ENCODE data around the gene DDIT4. TPM values are rescaled to one million over a fixed set of nuclear protein-coding genes. Genes with fewer than 3 reads are reported as not detected.
A peak's percentile ranks its signal among the peaks of the same experiment; 100 is the strongest.

DDIT4 gene
- total RNA-seq, 1 donor from 2014 or later, result 257 TPM

GRCh38 chr10:72239409-72239808, 34.3 kb upstream of the DDIT4 start:
- H3K9ac ChIP-seq, result no peak overlapping the region
- H3K27ac ChIP-seq, result no peak overlapping the region
- H3K4me3 ChIP-seq, result no peak overlapping the region
- DNase-seq (ENCODE audit: low spot score), result no peak
- H3F3A ChIP-seq (ENCODE audit: low read depth), result peaks cover 8% of the 10 kb centered on the region
- H3K4me1 Mint-ChIP-seq, result peaks cover 22% of the 10 kb centered on the region
- no peak for TF ChIP-seq EZH2phosphoT487 (IDR thresholded peaks at IDR 0.05)
- no peak for TF ChIP-seq CTCF (IDR thresholded peaks at IDR 0.05)
- TF ChIP-seq EZH2 (IDR thresholded peaks at IDR 0.05), result no peak
- no peaks in the 10 kb centered on the region for H3K79me2 ChIP-seq (ENCODE audit: low read depth)
- no peaks in the 10 kb centered on the region for H3K4me1 ChIP-seq
- no peaks in the 10 kb centered on the region for H3K36me3 ChIP-seq
- no peaks in the 10 kb centered on the region for H3K27me3 Mint-ChIP-seq (ENCODE audit: insufficient read depth, low read depth)
- no peak overlapping the region for H3K4me2 ChIP-seq
- H3K4me3 Mint-ChIP-seq, result no peak overlapping the region
- no peak overlapping the region for H2AFZ ChIP-seq (replicated peaks)
- H3K27ac Mint-ChIP-seq, result peak overlapping the region; percentile 30
- H3K9me3 ChIP-seq (ENCODE audit: low read depth), result no peaks in the 10 kb centered on the region
- no peaks in the 10 kb centered on the region for H3K27me3 ChIP-seq
- no peaks in the 10 kb centered on the region for H3K9me3 Mint-ChIP-seq
- no peaks in the 10 kb centered on the region for H4K20me1 ChIP-seq (ENCODE audit: low read depth)
- H3K36me3 Mint-ChIP-seq, result peaks cover 19% of the 10 kb centered on the region

- DNase-seq (ENCODE audit: low spot score), result no peak
- no peak overlapping the region for H3K27ac Mint-ChIP-seq
- H3K9ac ChIP-seq, result no peak overlapping the region
- no peaks in the 10 kb centered on the region for H3K9me3 Mint-ChIP-seq
- H3K4me3 ChIP-seq, result no peak overlapping the region
- H3K4me1 Mint-ChIP-seq, result peaks cover 29% of the 10 kb centered on the region
- H3K27me3 Mint-ChIP-seq (ENCODE audit: insufficient read depth, low read depth), result no peaks in the 10 kb centered on the region
- H3K9me3 ChIP-seq (ENCODE audit: low read depth), result no peaks in the 10 kb centered on the region
- peaks cover 15% of the 10 kb centered on the region for H3K36me3 Mint-ChIP-seq
- no peaks in the 10 kb centered on the region for H3K27me3 ChIP-seq
- H3K4me2 ChIP-seq, result no peak overlapping the region
- no peaks in the 10 kb centered on the region for H3K79me2 ChIP-seq (ENCODE audit: low read depth)
- no peak overlapping the region for H2AFZ ChIP-seq (replicated peaks)
- no peak overlapping the region for H3K4me3 Mint-ChIP-seq
- H3K27ac ChIP-seq, result no peak overlapping the region
- TF ChIP-seq EZH2phosphoT487 (IDR thresholded peaks at IDR 0.05) (no peak), CTCF (IDR thresholded peaks at IDR 0.05) (no peak), EZH2 (IDR thresholded peaks at IDR 0.05) (no peak)
- H4K20me1 ChIP-seq (ENCODE audit: low read depth), result no peaks in the 10 kb centered on the region
- no peaks in the 10 kb centered on the region for H3K4me1 ChIP-seq
- peaks cover 8% of the 10 kb centered on the region for H3F3A ChIP-seq (ENCODE audit: low read depth)
- no peaks in the 10 kb centered on the region for H3K36me3 ChIP-seq
These were observed 33.4 kb upstream of the DDIT4 start for GRCh38 chr10:72240371-72240770.

GRCh38 chr10:72241691-72242252, 32.0 kb upstream of the DDIT4 start:
- H3K9me3 Mint-ChIP-seq, result no peaks in the 10 kb centered on the region
- H3K4me2 ChIP-seq, result no peak overlapping the region
- peaks cover 4% of the 10 kb centered on the region for H3K27me3 Mint-ChIP-seq (ENCODE audit: insufficient read depth, low read depth)
- H3K4me3 Mint-ChIP-seq, result no peak overlapping the region
- no peaks in the 10 kb centered on the region for H3K36me3 ChIP-seq
- no peaks in the 10 kb centered on the region for H3K27me3 ChIP-seq
- H3K4me1 Mint-ChIP-seq, result peaks cover 33% of the 10 kb centered on the region
- no peak overlapping the region for H3K4me3 ChIP-seq
- H3K27ac Mint-ChIP-seq, result peak overlapping the region; percentile 46
- TF ChIP-seq CTCF (IDR thresholded peaks at IDR 0.05), result no peak
- TF ChIP-seq EZH2 (IDR thresholded peaks at IDR 0.05), result no peak
- no peak for TF ChIP-seq EZH2phosphoT487 (IDR thresholded peaks at IDR 0.05)
- H4K20me1 ChIP-seq (ENCODE audit: low read depth), result no peaks in the 10 kb centered on the region
- H3K9ac ChIP-seq, result no peak overlapping the region
- H3K4me1 ChIP-seq, result peaks cover 3% of the 10 kb centered on the region
- H3F3A ChIP-seq (ENCODE audit: low read depth), result peaks cover 3% of the 10 kb centered on the region
- no peaks in the 10 kb centered on the region for H3K9me3 ChIP-seq (ENCODE audit: low read depth)
- peaks cover 8% of the 10 kb centered on the region for H3K36me3 Mint-ChIP-seq
- H2AFZ ChIP-seq (replicated peaks), result no peak overlapping the region
- no peak for DNase-seq (ENCODE audit: low spot score)
- H3K79me2 ChIP-seq (ENCODE audit: low read depth), result no peaks in the 10 kb centered on the region
- H3K27ac ChIP-seq, result no peak overlapping the region

All from neural progenitor cell (in vitro differentiated cells).